Heart left ventricle (tissue), 16 donors: ENCODE measurements around the gene HSFY1. TPM values are rescaled to one million over a fixed set of nuclear protein-coding genes. Genes with fewer than 3 reads are reported as not detected.
"Not testable (repeated sequence)": the region's sequence is repeated elsewhere in the genome, so short reads cannot be mapped to it uniquely, and the experiment has no call there.

Source experiments
- ATAC-seq, 4 donors: fragments of 200-7000 bp; cut with Tn5 transposase; one replicate each; pipeline ENCODE4 v1.9.1; 2020 to 2022; ENCODE audit warnings: moderate library complexity in 4 of 4, mild to moderate bottlenecking in 3 of 4, moderate number of reproducible peaks in 1 of 4
- DNase-seq, 5 donors: peaks; one replicate each; pipeline ENCODE4 v3.0.0-alpha.2; 2020
- H3K27ac ChIP-seq, 12 donors: fragments of 200-600 bp; sonication (generic) in 4 of 12; one replicate each; pipeline versions ENCODE4 v1.5.0 to v1.8.0; 2016 to 2022; ENCODE audit warnings: mild to moderate bottlenecking in 2 of 12
- H3K27me3 ChIP-seq, 9 donors: fragments of 200-600 bp; sonication (generic) in 2 of 9; one replicate each; pipeline versions ENCODE4 v1.5.1 to v1.8.0; 2016 to 2022; ENCODE audit warnings: mild to moderate bottlenecking in 3 of 9
- H3K36me3 ChIP-seq, 9 donors: fragments of 200-600 bp; sonication (generic) in 2 of 9; one replicate each; pipeline versions ENCODE4 v1.5.0 to v1.8.0; 2018 to 2022; ENCODE audit warnings: mild to moderate bottlenecking in 2 of 9
- H3K4me1 ChIP-seq, 12 donors: fragments of 200-600 bp; sonication (generic) in 4 of 12; one replicate each; pipeline versions ENCODE4 v1.5.0 to v1.8.0; 2016 to 2022; ENCODE audit warnings: mild to moderate bottlenecking in 3 of 12
- H3K4me3 ChIP-seq, 12 donors: fragments of 200-600 bp; sonication (generic) in 4 of 12; one replicate each; pipeline versions ENCODE4 v1.5.0 to v1.8.0; 2017 to 2022; ENCODE audit warnings: mild to moderate bottlenecking in 9 of 12, moderate library complexity in 4 of 12
- H3K9me3 ChIP-seq, 12 donors: fragments of 200-600 bp; sonication (generic) in 4 of 12; one replicate each; pipeline versions ENCODE4 v1.5.0 to v1.8.0; 2016 to 2022; ENCODE audit warnings: mild to moderate bottlenecking in 1 of 12
- WGBS, 4 donors: extraction: QIAGEN DNeasy Blood & Tissue Kit in 2 of 4; methylation state at CpG; one replicate each; pipeline versions ENCODE4 v1.1.5 to v1.1.7; 2013 to 2018; 5-methylcytosine and 5-hydroxymethylcytosine counted together
- intact Hi-C, 10 donors: fragments of 100-400 bp; cut with DNase I; formaldehyde crosslinking; loops; one replicate each; pipeline versions ENCODE4 v1.11.1 to v1.14.2; 2022
- long read RNA-seq, 3 donors: library from polyadenylated mRNA; unstranded; transcript quantifications; one replicate each; pipeline ENCODE4 v2.0.0, GENCODE V29; 2020 to 2021
- polyA plus RNA-seq, 2 donors: library from polyadenylated mRNA; stranded (reverse); fragments of 200-250 nt; gene quantifications; one replicate each; pipeline ENCODE4 v1.2.3, GENCODE V29; 2013
- total RNA-seq, 9 donors: library from RNA; depleted of rRNA in 2 of 9; stranded (reverse); fragments of >200 nt in 2 of 9; fragmentation: NEBNext Ultra II Directional in 3 of 9; extraction: Animal tissue kit (Norgen Biotek cat#: 25700) in 3 of 9; gene quantifications; one replicate each; pipeline versions ENCODE4 v1.1.0 to v1.2.4, GENCODE V29; 2016 to 2023
- donor health status: ischemic (EF 13 %, LVEDD 7.1; RV severe dilation, severe dysfunction).
- donor health status: healthy with polysubstance abuse.
- donor health status: DM: no; HTN: yes; CAD: no.
- donor health status: DM: no; HTN: no; CAD: no.
- donor health status: ischemic (EF 25% LVEDD 6.9; RV normal size, moderate dysfunction).
- donor health status: ischemic (EF 25% LVEDD 5.7; RV mildly dilated, moderate dysfunction).
- donor health status: healthy.
- donor health status: DM: yes; HTN: yes; CAD: no.
- donor health status: ischemic (EF 35%, LVEDD 5.7; RV mildly dilated, moderate dysfunction).
- donor health status: nonischemic (EF 11% LVEDD 7.7; RV severe dilation, severe dysfunction).
- donor health status: DM: yes; HTN: yes; CAD: no.
- donor health status: PGD.
- donor health status: ischemic (EF 29% LVEDD 5.4; RV normal size, mild dysfunction).
- donor health status: nonischemic (EF 23%, LVEDD 6.1; RV moderate dilation, normal function).

The HSFY1 gene
- total RNA-seq (not detected), polyA plus RNA-seq (not detected)
- long read RNA-seq, donor 1 = 0 reads
- long read RNA-seq, donor 2 = 0 reads
- long read RNA-seq, donor 3 = 0 reads

- H3K4me3 ChIP-seq, H3K4me1 ChIP-seq, H3K27ac ChIP-seq, intact Hi-C loops, H3K36me3 ChIP-seq, DNase-seq, ATAC-seq, H3K9me3 ChIP-seq, H3K27me3 ChIP-seq: not testable (repeated sequence)
- WGBS, 4 donors = no CpG with 5 or more reads among the region's 1 CpG
Measured at GRCh38 chrY:18546420-18546819, at the start of gene HSFY1. Gene HSFY1 (plus strand): TSS chrY:18546720. CDS start chrY:18546788, 68 bp downstream.

GRCh38 chrY:18504266-18504665 is 42.3 kb upstream of the HSFY1 start:
- DNase-seq, H3K4me3 ChIP-seq, H3K9me3 ChIP-seq, H3K27me3 ChIP-seq, H3K27ac ChIP-seq, H3K36me3 ChIP-seq, ATAC-seq, intact Hi-C loops, H3K4me1 ChIP-seq: not testable (repeated sequence)
- WGBS, 4 donors = no CpG with 5 or more reads among the region's 5 CpGs

- H3K36me3 ChIP-seq, H3K9me3 ChIP-seq, DNase-seq, H3K27me3 ChIP-seq, intact Hi-C loops, H3K4me1 ChIP-seq, ATAC-seq, H3K27ac ChIP-seq, H3K4me3 ChIP-seq: not testable (repeated sequence)
- WGBS, 4 donors = no CpG with 5 or more reads among the region's 2 CpGs
Measured at GRCh38 chrY:18530995-18531655, 15.4 kb upstream of the HSFY1 start.

GRCh38 chrY:18538952-18539351 is 7.6 kb upstream of the HSFY1 start:
- DNase-seq, H3K9me3 ChIP-seq, intact Hi-C loops, H3K4me1 ChIP-seq, H3K27me3 ChIP-seq, ATAC-seq, H3K4me3 ChIP-seq, H3K36me3 ChIP-seq, H3K27ac ChIP-seq: not testable (repeated sequence)
- no CpG with 5 or more reads among the region's 1 CpG for WGBS, 4 donors

GRCh38 chrY:18553132-18553531 is 6.6 kb downstream of the HSFY1 start:
- DNase-seq, H3K27ac ChIP-seq, H3K36me3 ChIP-seq, intact Hi-C loops, H3K4me3 ChIP-seq, H3K27me3 ChIP-seq, ATAC-seq, H3K4me1 ChIP-seq, H3K9me3 ChIP-seq: not testable (repeated sequence)
- no CpG with 5 or more reads among the region's 3 CpGs for WGBS, 4 donors

GRCh38 chrY:18565915-18566314 is 19.4 kb downstream of the HSFY1 start:
- H3K27ac ChIP-seq, DNase-seq, H3K9me3 ChIP-seq, H3K4me1 ChIP-seq, intact Hi-C loops, ATAC-seq, H3K36me3 ChIP-seq, H3K4me3 ChIP-seq, H3K27me3 ChIP-seq: not testable (repeated sequence)
- no CpG with 5 or more reads among the region's 3 CpGs for WGBS, 4 donors

Other genes starting within 250 kb of the HSFY1 start
- gene HSFY2, start 227.0 kb downstream of the HSFY1 start, total RNA-seq = under 1 TPM in 3 of 9 donors, not detected in 6; 0.16 to 0.23 (median 0.20) TPM
- under 1 TPM in 1 of 2 donors, not detected in 1; 0.15 TPM for gene HSFY2, start 227.0 kb downstream of the HSFY1 start, polyA plus RNA-seq